Measurements from ENCODE around the gene HOXB13. TPM values are rescaled to one million over a fixed set of nuclear protein-coding genes. Genes with fewer than 3 reads are reported as not detected.

The HOXB13 gene
- total and polyA plus RNA-seq, 2 of the 4 experiments (the other 2 are of a cell fraction): not detected

GRCh38 chr17:48737330-48738043 is 8.9 kb upstream of the HOXB13 start (continued):
- TF ChIP-seq SMC3 (IDR thresholded peaks at IDR 0.05; ENCODE audit: low read depth, low read length): no peak

GRCh38 chr17:48735062-48735351 is 6.5 kb upstream of the HOXB13 start:
- no peak overlapping the region for H3K18ac ChIP-seq (ENCODE audit: low read depth, low read length)
- intact Hi-C loops (cut with micrococcal nuclease): no loop called here
- 2% methylated on average over 7 of the region's 7 CpGs; no CpG with 5 or more reads in 1 of the 2 experiments for WGBS, 2 experiments (ENCODE audit: extremely low coverage in 2 of 2, insufficient read length in 1 of 2)
- H2BK120ac ChIP-seq (ENCODE audit: low read depth, low read length): no peak overlapping the region
- no peaks in the 10 kb centered on the region for H3K36me3 ChIP-seq (ENCODE audit: control insufficient read depth, insufficient read depth, low read length)
- H3K56ac ChIP-seq (ENCODE audit: extremely low read depth, insufficient read depth, low read length): no peak overlapping the region
- H4K20me1 ChIP-seq (ENCODE audit: insufficient read depth, low read length): no peaks in the 10 kb centered on the region
- H3K4me1 ChIP-seq (ENCODE audit: control insufficient read depth, insufficient read depth, low read length): no peaks in the 10 kb centered on the region
- in situ Hi-C loops (cut with MboI; ENCODE audit: low sequenced_read_pairs): loop anchor here (10.0 kb wide), 1 partner anchor 50 kb away; no protein-coding TSS in a partner anchor
- H3K4me2 ChIP-seq (ENCODE audit: low read depth, low read length): no peak overlapping the region
- DNase-seq: no peak
- H3K4ac ChIP-seq (ENCODE audit: low read depth, low read length): no peak overlapping the region
- H2BK20ac ChIP-seq (ENCODE audit: low read depth, low read length): no peak overlapping the region
- no peak overlapping the region for H3K27ac ChIP-seq (ENCODE audit: insufficient read depth, low read length)
- dilution Hi-C loops (cut with HindIII; ENCODE audit: low sequenced_read_pairs, unreplicated experiment): no loop called here
- no peak overlapping the region for H3K14ac ChIP-seq (replicated peaks; ENCODE audit: low read depth, low read length)
- ATAC-seq (ENCODE audit: low read depth): no peak
- no peak overlapping the region for H2AK5ac ChIP-seq (ENCODE audit: low read depth, low read length)
- H3K9me1 ChIP-seq (ENCODE audit: insufficient read depth, low read length): no peaks in the 10 kb centered on the region
- H4K8ac ChIP-seq (ENCODE audit: low read depth in 2 of 2, low read length in 2 of 2): no peak overlapping the region
- H3K27me3 ChIP-seq (ENCODE audit: control insufficient read depth, insufficient read depth, low read length): peaks cover 95% of the 10 kb centered on the region
- BruUV-seq (replicated peaks): no TSS peak
- no peak overlapping the region for H3K23ac ChIP-seq (ENCODE audit: low read depth, low read length)
- H2AK9ac ChIP-seq (replicated peaks; ENCODE audit: low read depth, low read length, poor library complexity): no peak overlapping the region
- no peak overlapping the region for H2AFZ ChIP-seq (replicated peaks; ENCODE audit: low read length, poor library complexity)
- TF ChIP-seq, protein P1, sequence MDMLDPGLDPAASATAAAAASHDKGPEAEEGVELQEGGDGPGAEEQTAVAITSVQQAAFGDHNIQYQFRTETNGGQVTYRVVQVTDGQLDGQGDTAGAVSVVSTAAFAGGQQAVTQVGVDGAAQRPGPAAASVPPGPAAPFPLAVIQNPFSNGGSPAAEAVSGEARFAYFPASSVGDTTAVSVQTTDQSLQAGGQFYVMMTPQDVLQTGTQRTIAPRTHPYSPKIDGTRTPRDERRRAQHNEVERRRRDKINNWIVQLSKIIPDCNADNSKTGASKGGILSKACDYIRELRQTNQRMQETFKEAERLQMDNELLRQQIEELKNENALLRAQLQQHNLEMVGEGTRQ (IDR thresholded peaks at IDR 0.05; ENCODE audit: low read depth, low read length): no peak
- TF ChIP-seq NFE2L2 (IDR thresholded peaks at IDR 0.05; ENCODE audit: low read depth, low read length) (no peak), MAFK (IDR thresholded peaks at IDR 0.05; ENCODE audit: low read depth, low read length) (no peak), CHD1 (IDR thresholded peaks at IDR 0.05; ENCODE audit: low read depth, low read length) (no peak), FOS (IDR thresholded peaks at IDR 0.05; ENCODE audit: low read depth, low read length) (no peak), RFX5 (IDR thresholded peaks at IDR 0.05; ENCODE audit: low read depth, low read length) (no peak), RAD21 (IDR thresholded peaks at IDR 0.05; ENCODE audit: low read length) (no peak), MXI1 (IDR thresholded peaks at IDR 0.05; ENCODE audit: borderline replicate concordance, low read depth, low read length) (no peak), SMC3 (IDR thresholded peaks at IDR 0.05; ENCODE audit: low read depth, low read length) (no peak)
- TF ChIP-seq, protein P2, sequence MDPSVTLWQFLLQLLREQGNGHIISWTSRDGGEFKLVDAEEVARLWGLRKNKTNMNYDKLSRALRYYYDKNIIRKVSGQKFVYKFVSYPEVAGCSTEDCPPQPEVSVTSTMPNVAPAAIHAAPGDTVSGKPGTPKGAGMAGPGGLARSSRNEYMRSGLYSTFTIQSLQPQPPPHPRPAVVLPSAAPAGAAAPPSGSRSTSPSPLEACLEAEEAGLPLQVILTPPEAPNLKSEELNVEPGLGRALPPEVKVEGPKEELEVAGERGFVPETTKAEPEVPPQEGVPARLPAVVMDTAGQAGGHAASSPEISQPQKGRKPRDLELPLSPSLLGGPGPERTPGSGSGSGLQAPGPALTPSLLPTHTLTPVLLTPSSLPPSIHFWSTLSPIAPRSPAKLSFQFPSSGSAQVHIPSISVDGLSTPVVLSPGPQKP (IDR thresholded peaks at IDR 0.05; ENCODE audit: borderline replicate concordance, low read depth, low read length): no peak
- no peak overlapping the region for H4K91ac ChIP-seq (ENCODE audit: insufficient read depth, low read depth, low read length)
- H3K79me1 ChIP-seq (ENCODE audit: low read depth in 1 of 2, low read length in 2 of 2): no peaks in the 10 kb centered on the region
- no peak overlapping the region for H3K9ac ChIP-seq (ENCODE audit: low read depth, low read length)
- H4K5ac ChIP-seq (ENCODE audit: low read depth, low read length): no peak overlapping the region
- CTCF ChIA-PET: interaction anchor here (0.8 kb wide), 1 partner anchor 11 kb away, joined by 3 read pairs; no protein-coding TSS in a partner anchor
- H3K9me3 ChIP-seq (ENCODE audit: control insufficient read depth, insufficient read depth, low read length): peaks cover 7% of the 10 kb centered on the region
- H2BK15ac ChIP-seq (ENCODE audit: low read depth, low read length): no peak overlapping the region
- no peak overlapping the region for H3K4me3 ChIP-seq (ENCODE audit: insufficient read depth, low read depth, low read length)
- H2BK5ac ChIP-seq (ENCODE audit: low read depth, low read length, poor library complexity, severe bottlenecking): no peak overlapping the region
- POLR2A ChIA-PET (ENCODE audit: unreplicated experiment): no interaction called here
